HepG2 (cell line): ENCODE results near the gene PITHD1. TPM values are rescaled to one million over a fixed set of nuclear protein-coding genes. Genes with fewer than 3 reads are reported as not detected.

ENCODE experiments used
- ADNP ChIP-seq: sonication (generic); formaldehyde crosslinking; IDR thresholded peaks from 2 replicates; pipeline ENCODE4 v1.4.0; 2020; ENCODE audit warnings: missing genetic modification reagents
- FOSL1 ChIP-seq: sonication (generic); formaldehyde crosslinking; IDR thresholded peaks from 2 replicates; pipeline ENCODE4 v1.9.0; 2021; ENCODE audit warnings: missing genetic modification reagents, borderline replicate concordance
- HNRNPL ChIP-seq: fragments of 200-400 bp; formaldehyde crosslinking; IDR thresholded peaks from 2 replicates; pipeline ENCODE4 v1.6.1; 2017; ENCODE audit warnings: mild to moderate bottlenecking, low read depth, low read length
- PAF1 ChIP-seq: IDR thresholded peaks from 2 replicates; pipeline ENCODE4 v1.6.1; 2016; ENCODE audit warnings: missing genetic modification reagents, missing compliant biosample characterization
- PRPF4 ChIP-seq: fragments of 200-400 bp; formaldehyde crosslinking; IDR thresholded peaks from 2 replicates; pipeline ENCODE4 v1.6.1; 2016; ENCODE audit warnings: low read length, low read depth; ENCODE audit not compliant: poor library complexity, severe bottlenecking
- RAD21 ChIP-seq: fragments of 450-650 bp; formaldehyde crosslinking; IDR thresholded peaks from 2 replicates; pipeline ENCODE4 v1.5.0; 2020; ENCODE audit warnings: mild to moderate bottlenecking
- REL ChIP-seq: sonication (generic); formaldehyde crosslinking; conservative IDR thresholded peaks from 2 replicates; pipeline ENCODE4 v1.8.0; 2022; ENCODE audit warnings: mild to moderate bottlenecking, missing genetic modification reagents, moderate library complexity
- RORA ChIP-seq: sonication (generic); formaldehyde crosslinking; IDR thresholded peaks from 2 replicates; pipeline ENCODE4 v1.5.0; 2020; ENCODE audit warnings: mild to moderate bottlenecking, missing genetic modification reagents, moderate library complexity
- SMARCE1 ChIP-seq: fragments of 450-650 bp; IDR thresholded peaks from 2 replicates; pipeline ENCODE4 v1.6.1; 2017; ENCODE audit warnings: borderline replicate concordance
- SNAPC2 ChIP-seq: sonication (generic); formaldehyde crosslinking; IDR thresholded peaks from 2 replicates; pipeline ENCODE4 v1.8.1; 2022; ENCODE audit warnings: mild to moderate bottlenecking, missing genetic modification reagents
- TOPORS ChIP-seq: sonication (generic); formaldehyde crosslinking; IDR thresholded peaks from 2 replicates; pipeline ENCODE4 v1.8.0; 2023; ENCODE audit warnings: mild to moderate bottlenecking, missing genetic modification reagents
- ZNF510 ChIP-seq: sonication (generic); formaldehyde crosslinking; IDR thresholded peaks from 2 replicates; pipeline ENCODE4 v1.4.0; 2020; ENCODE audit warnings: low read depth, mild to moderate bottlenecking, missing genetic modification reagents
- ZNF572 ChIP-seq: sonication (generic); formaldehyde crosslinking; IDR thresholded peaks from 2 replicates; pipeline ENCODE4 v1.5.1; 2020; ENCODE audit warnings: mild to moderate bottlenecking, missing genetic modification reagents
- ZNF747 ChIP-seq: sonication (generic); formaldehyde crosslinking; IDR thresholded peaks from 2 replicates; pipeline ENCODE4 v1.8.1; 2023; ENCODE audit warnings: missing genetic modification reagents, mild to moderate bottlenecking, borderline replicate concordance
- ZNF761 ChIP-seq: sonication (generic); formaldehyde crosslinking; conservative IDR thresholded peaks from 2 replicates; pipeline ENCODE4 v1.4.0; 2020; ENCODE audit warnings: mild to moderate bottlenecking, missing genetic modification reagents
- ZSCAN21 ChIP-seq: sonication (generic); formaldehyde crosslinking; IDR thresholded peaks from 2 replicates; pipeline ENCODE4 v1.8.0; 2022; ENCODE audit warnings: mild to moderate bottlenecking, missing genetic modification reagents, moderate library complexity, borderline replicate concordance
- polyA plus RNA-seq, 8 experiments: library from polyadenylated mRNA; depleted of rRNA in 3 of 8; stranded (reverse) in 7 of 8; unstranded in 1 of 8; fragments of >200 nt; fragmentation: Illumina TruSeq in 4 of 8; extraction: Trizol in 4 of 8; gene quantifications; 2 replicates each; pipeline versions ENCODE4 v1.2.1 to v1.2.3, GENCODE V29; 2011 to 2016; ENCODE audit warnings: low read depth in 4 of 8, missing spikeins in 1 of 8, mixed read lengths in 1 of 8; ENCODE audit not compliant: insufficient read depth in 1 of 8
- total RNA-seq, 5 experiments: library from RNA; depleted of rRNA; stranded (reverse); fragments of >200 nt; fragmentation: Illumina TruSeq; extraction: Trizol; gene quantifications; 2 replicates each; pipeline ENCODE4 v1.2.3, GENCODE V29; 2016; ENCODE audit warnings: low read depth in 1 of 5
- TF ChIP-seq, protein P1 (sequence below): sonication (generic); formaldehyde crosslinking; IDR thresholded peaks from 2 replicates; pipeline ENCODE4 v1.4.0; 2020; ENCODE audit warnings: missing genetic modification reagents
- TF ChIP-seq, protein P2 (sequence below): IDR thresholded peaks from 2 replicates; pipeline ENCODE4 v1.6.1; 2016
- TF ChIP-seq, protein P3 (sequence below): sonication (generic); formaldehyde crosslinking; IDR thresholded peaks from 2 replicates; pipeline ENCODE4 v1.5.1; 2020; ENCODE audit warnings: mild to moderate bottlenecking, moderate library complexity, missing genetic modification reagents
- TF ChIP-seq, protein P4 (sequence below): sonication (generic); formaldehyde crosslinking; IDR thresholded peaks from 2 replicates; pipeline ENCODE4 v1.8.1; 2023; ENCODE audit warnings: mild to moderate bottlenecking, moderate library complexity, missing genetic modification reagents
- TF ChIP-seq, protein P5 (sequence below): IDR thresholded peaks from 2 replicates; pipeline ENCODE4 v1.6.1; 2016; ENCODE audit warnings: missing genetic modification reagents, missing compliant biosample characterization

The PITHD1 gene
- total and polyA plus RNA-seq, 2 of the 13 experiments (the other 11 are each of a cell fraction or from before 2014, with no cell fraction given): 28.0 to 37.3 TPM

DNA sequence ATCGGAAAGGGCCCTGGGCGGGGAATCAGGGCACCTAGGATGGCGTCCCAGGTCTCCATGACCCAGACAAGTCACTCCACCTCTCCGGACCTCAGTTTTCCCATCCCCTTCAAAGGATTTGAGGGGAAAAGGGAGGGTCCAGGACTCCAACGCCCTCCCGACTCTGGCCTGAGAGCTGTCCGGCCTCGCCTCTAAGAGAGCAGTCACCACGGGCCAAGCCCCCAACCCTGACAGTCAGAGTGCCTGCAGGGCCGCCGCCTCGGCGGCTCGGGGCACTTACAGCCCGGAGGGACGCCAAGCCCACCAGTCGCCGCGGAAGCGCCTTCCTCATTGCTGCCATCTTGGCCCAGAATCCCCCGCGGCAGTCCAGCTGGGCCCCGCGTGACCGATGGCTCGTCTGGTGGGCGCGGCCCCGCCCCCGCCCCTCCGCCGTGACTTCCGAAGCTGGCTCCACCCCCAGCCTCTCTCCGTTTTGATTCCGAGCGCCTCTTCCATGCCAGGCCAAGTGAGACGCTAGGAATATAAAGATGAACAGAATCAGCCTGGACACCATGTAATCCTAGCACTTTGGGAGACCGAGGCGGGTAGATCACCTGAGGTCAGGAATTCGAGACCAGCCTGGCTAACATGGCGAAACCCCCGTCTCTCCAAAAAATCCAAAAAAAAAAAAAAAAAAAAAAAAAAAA, 47.0 kb downstream of the PITHD1 start, which contains the start of gene HMGCL (continued):
- peak; percentile 75; the same call in 1 of the 2 replicates for TF ChIP-seq SNAPC2 (CRISPR knock-in tag)
- TF ChIP-seq, protein P1, sequence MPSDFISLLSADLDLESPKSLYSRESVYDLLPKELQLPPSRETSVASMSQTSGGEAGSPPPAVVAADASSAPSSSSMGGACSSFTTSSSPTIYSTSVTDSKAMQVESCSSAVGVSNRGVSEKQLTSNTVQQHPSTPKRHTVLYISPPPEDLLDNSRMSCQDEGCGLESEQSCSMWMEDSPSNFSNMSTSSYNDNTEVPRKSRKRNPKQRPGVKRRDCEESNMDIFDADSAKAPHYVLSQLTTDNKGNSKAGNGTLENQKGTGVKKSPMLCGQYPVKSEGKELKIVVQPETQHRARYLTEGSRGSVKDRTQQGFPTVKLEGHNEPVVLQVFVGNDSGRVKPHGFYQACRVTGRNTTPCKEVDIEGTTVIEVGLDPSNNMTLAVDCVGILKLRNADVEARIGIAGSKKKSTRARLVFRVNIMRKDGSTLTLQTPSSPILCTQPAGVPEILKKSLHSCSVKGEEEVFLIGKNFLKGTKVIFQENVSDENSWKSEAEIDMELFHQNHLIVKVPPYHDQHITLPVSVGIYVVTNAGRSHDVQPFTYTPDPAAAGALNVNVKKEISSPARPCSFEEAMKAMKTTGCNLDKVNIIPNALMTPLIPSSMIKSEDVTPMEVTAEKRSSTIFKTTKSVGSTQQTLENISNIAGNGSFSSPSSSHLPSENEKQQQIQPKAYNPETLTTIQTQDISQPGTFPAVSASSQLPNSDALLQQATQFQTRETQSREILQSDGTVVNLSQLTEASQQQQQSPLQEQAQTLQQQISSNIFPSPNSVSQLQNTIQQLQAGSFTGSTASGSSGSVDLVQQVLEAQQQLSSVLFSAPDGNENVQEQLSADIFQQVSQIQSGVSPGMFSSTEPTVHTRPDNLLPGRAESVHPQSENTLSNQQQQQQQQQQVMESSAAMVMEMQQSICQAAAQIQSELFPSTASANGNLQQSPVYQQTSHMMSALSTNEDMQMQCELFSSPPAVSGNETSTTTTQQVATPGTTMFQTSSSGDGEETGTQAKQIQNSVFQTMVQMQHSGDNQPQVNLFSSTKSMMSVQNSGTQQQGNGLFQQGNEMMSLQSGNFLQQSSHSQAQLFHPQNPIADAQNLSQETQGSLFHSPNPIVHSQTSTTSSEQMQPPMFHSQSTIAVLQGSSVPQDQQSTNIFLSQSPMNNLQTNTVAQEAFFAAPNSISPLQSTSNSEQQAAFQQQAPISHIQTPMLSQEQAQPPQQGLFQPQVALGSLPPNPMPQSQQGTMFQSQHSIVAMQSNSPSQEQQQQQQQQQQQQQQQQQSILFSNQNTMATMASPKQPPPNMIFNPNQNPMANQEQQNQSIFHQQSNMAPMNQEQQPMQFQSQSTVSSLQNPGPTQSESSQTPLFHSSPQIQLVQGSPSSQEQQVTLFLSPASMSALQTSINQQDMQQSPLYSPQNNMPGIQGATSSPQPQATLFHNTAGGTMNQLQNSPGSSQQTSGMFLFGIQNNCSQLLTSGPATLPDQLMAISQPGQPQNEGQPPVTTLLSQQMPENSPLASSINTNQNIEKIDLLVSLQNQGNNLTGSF (CRISPR knock-in tag): peak; percentile 85
- TF ChIP-seq REL (CRISPR knock-in tag): no peak; the same call in 1 of the 2 replicates
- TF ChIP-seq RAD21 (CRISPR knock-in tag): no peak
- no peak; the same call in 1 of the 2 replicates for TF ChIP-seq ZSCAN21
- no peak for TF ChIP-seq RORA (CRISPR knock-in tag)
- TF ChIP-seq HNRNPL: no peak
- TF ChIP-seq ADNP (CRISPR knock-in tag): no peak
- TF ChIP-seq FOSL1 (CRISPR knock-in tag): no peak
- no peak for TF ChIP-seq PRPF4
- TF ChIP-seq, protein P2, sequence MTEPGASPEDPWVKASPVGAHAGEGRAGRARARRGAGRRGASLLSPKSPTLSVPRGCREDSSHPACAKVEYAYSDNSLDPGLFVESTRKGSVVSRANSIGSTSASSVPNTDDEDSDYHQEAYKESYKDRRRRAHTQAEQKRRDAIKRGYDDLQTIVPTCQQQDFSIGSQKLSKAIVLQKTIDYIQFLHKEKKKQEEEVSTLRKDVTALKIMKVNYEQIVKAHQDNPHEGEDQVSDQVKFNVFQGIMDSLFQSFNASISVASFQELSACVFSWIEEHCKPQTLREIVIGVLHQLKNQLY: peak; percentile 94
- TF ChIP-seq, protein P3, sequence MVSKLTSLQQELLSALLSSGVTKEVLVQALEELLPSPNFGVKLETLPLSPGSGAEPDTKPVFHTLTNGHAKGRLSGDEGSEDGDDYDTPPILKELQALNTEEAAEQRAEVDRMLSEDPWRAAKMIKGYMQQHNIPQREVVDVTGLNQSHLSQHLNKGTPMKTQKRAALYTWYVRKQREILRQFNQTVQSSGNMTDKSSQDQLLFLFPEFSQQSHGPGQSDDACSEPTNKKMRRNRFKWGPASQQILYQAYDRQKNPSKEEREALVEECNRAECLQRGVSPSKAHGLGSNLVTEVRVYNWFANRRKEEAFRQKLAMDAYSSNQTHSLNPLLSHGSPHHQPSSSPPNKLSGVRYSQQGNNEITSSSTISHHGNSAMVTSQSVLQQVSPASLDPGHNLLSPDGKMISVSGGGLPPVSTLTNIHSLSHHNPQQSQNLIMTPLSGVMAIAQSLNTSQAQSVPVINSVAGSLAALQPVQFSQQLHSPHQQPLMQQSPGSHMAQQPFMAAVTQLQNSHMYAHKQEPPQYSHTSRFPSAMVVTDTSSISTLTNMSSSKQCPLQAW (CRISPR knock-in tag): 0 out of 2 replicates have a peak, but pooled peaks have one; percentile 64
- peak; percentile 75; the same call in 1 of the 2 replicates for TF ChIP-seq ZNF510 (CRISPR knock-in tag)
- TF ChIP-seq, protein P4, sequence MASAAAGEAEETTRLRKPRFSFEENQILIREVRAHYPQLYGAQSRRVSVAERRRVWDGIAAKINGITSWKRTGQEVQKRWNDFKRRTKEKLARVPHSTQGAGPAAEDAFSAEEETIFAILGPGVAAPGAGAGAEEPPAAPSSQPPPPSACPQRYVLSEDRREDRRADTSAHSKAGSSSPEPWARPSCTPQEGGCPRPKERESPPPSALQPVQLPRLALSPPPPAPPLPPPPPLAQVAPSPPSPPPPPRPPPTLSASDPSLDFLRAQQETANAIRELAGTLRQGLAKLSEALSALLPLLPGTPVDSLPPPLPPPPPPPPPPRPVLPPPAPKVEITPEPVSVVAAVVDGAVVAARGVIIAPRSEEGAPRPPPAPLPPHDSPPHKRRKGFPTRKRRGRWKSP (CRISPR knock-in tag): peak; percentile 54; the same call in 1 of the 2 replicates
- TF ChIP-seq, protein P5, sequence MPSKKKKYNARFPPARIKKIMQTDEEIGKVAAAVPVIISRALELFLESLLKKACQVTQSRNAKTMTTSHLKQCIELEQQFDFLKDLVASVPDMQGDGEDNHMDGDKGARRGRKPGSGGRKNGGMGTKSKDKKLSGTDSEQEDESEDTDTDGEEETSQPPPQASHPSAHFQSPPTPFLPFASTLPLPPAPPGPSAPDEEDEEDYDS (CRISPR knock-in tag): peak; percentile 79
- peak; percentile 75; the same call in 1 of the 2 replicates for TF ChIP-seq ZNF761 (CRISPR knock-in tag)
- 0 out of 2 replicates have a peak, but pooled peaks have one; percentile 76 for TF ChIP-seq ZNF747 (CRISPR knock-in tag)
- no peak for TF ChIP-seq TOPORS (CRISPR knock-in tag)
- 0 out of 2 replicates have a peak, but pooled peaks have one; percentile 20 for TF ChIP-seq ZNF572
- TF ChIP-seq PAF1 (CRISPR knock-in tag): no peak
- no peak for TF ChIP-seq SMARCE1
